ENCODE results near the gene CATSPER3. TPM values are rescaled to one million over a fixed set of nuclear protein-coding genes. Genes with fewer than 3 reads are reported as not detected.

CATSPER3 gene
- total RNA-seq, 1 donor from 2014 or later, result 0.33 TPM

DNA sequence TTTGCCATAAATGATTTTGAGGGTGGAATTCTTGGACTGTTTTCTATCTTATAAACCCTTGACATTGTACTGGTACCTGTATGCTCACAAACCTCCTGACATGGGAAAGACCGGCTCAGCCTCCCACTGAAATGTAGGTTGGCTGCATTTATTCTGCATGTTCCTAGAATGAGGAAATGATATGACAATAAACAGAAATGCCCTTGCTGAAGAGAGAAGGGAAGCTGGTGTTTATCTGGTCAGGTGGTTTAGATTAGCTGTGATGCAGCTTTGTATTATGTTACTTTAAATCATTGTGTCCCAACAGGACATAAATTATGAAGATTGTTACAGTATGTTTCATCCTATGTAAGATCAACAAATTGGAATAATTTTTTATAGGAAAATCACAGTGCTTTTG lies 23.1 kb upstream of the CATSPER3 start:
- no peak overlapping the region for H3K27ac Mint-ChIP-seq (ENCODE audit: unreplicated experiment)
- H3K36me3 Mint-ChIP-seq (ENCODE audit: low read depth, unreplicated experiment), result peaks cover 5% of the 10 kb centered on the region

DNA sequence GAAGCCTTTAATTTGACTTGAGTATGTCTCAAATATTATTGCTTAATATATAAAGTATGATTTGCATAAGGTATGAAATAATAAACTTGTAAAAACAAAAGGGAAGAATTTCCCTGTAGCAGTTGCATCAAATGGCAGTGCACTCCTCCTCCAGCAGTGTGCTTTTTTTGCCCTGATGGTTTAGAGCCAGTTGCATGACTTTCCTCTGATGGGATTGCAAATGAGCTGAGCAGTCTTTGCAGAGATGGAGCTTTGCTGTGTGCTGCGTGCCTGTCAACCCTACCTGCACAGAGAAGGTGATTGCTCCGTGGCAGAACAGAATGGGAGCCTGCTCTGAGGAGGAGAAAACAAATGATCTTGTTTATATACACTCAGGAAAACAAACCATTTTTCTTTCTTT lies 22.7 kb upstream of the CATSPER3 start:
- Mint-ChIP-seq H3K36me3 (ENCODE audit: low read depth, unreplicated experiment) (peaks cover 5% of the 10 kb centered on the region), H3K9me3 (ENCODE audit: unreplicated experiment) (no peaks in the 10 kb centered on the region), H3K27ac (ENCODE audit: unreplicated experiment) (no peak overlapping the region), H3K4me1 (ENCODE audit: unreplicated experiment) (no peaks in the 10 kb centered on the region), H3K27me3 (ENCODE audit: unreplicated experiment) (peaks cover 2% of the 10 kb centered on the region), H3K4me3 (ENCODE audit: unreplicated experiment) (no peak overlapping the region)
- TF ChIP-seq, protein P1, sequence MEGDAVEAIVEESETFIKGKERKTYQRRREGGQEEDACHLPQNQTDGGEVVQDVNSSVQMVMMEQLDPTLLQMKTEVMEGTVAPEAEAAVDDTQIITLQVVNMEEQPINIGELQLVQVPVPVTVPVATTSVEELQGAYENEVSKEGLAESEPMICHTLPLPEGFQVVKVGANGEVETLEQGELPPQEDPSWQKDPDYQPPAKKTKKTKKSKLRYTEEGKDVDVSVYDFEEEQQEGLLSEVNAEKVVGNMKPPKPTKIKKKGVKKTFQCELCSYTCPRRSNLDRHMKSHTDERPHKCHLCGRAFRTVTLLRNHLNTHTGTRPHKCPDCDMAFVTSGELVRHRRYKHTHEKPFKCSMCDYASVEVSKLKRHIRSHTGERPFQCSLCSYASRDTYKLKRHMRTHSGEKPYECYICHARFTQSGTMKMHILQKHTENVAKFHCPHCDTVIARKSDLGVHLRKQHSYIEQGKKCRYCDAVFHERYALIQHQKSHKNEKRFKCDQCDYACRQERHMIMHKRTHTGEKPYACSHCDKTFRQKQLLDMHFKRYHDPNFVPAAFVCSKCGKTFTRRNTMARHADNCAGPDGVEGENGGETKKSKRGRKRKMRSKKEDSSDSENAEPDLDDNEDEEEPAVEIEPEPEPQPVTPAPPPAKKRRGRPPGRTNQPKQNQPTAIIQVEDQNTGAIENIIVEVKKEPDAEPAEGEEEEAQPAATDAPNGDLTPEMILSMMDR (IDR thresholded peaks at IDR 0.05; ENCODE audit: unreplicated experiment), result no peak
- no peak for DNase-seq (ENCODE audit: low spot score)

More for the DNA sequence above, 23.1 kb upstream of the CATSPER3 start:
- Mint-ChIP-seq H3K27me3 (ENCODE audit: unreplicated experiment) (peaks cover 2% of the 10 kb centered on the region), H3K9me3 (ENCODE audit: unreplicated experiment) (no peaks in the 10 kb centered on the region), H3K4me1 (ENCODE audit: unreplicated experiment) (no peaks in the 10 kb centered on the region), H3K4me3 (ENCODE audit: unreplicated experiment) (no peak overlapping the region)
- TF ChIP-seq, protein P1 (IDR thresholded peaks at IDR 0.05; ENCODE audit: unreplicated experiment), result no peak
- DNase-seq (ENCODE audit: low spot score), result no peak

DNA sequence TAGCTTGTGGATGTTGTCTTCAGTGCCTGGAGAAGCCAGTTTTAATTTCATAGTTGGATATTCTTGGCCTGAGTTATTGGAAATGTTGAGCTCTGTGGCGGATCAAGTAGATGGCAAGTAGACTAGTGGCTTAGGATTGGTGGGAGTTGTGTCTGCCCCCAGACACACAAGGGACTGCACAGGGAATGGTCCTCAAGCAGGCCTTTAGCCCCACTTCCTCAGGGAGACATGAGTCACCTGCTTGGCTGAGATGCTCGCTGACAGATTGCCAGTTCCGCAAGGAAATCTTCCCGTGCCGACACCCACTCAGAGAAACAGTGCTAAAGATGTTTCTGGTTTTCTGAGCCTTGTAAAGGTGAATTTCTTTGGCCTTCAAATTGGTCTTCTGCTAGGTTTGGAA lies 18.8 kb upstream of the CATSPER3 start:
- no peaks in the 10 kb centered on the region for H3K36me3 Mint-ChIP-seq (ENCODE audit: low read depth, unreplicated experiment)
- H3K4me3 Mint-ChIP-seq (ENCODE audit: unreplicated experiment), result no peak overlapping the region
- H3K27me3 Mint-ChIP-seq (ENCODE audit: unreplicated experiment), result no peaks in the 10 kb centered on the region
- no peak overlapping the region for H3K27ac Mint-ChIP-seq (ENCODE audit: unreplicated experiment)
- TF ChIP-seq, protein P1 (IDR thresholded peaks at IDR 0.05; ENCODE audit: unreplicated experiment), result no peak
- no peaks in the 10 kb centered on the region for H3K4me1 Mint-ChIP-seq (ENCODE audit: unreplicated experiment)
- no peak for DNase-seq (ENCODE audit: low spot score)
- no peaks in the 10 kb centered on the region for H3K9me3 Mint-ChIP-seq (ENCODE audit: unreplicated experiment)

DNA sequence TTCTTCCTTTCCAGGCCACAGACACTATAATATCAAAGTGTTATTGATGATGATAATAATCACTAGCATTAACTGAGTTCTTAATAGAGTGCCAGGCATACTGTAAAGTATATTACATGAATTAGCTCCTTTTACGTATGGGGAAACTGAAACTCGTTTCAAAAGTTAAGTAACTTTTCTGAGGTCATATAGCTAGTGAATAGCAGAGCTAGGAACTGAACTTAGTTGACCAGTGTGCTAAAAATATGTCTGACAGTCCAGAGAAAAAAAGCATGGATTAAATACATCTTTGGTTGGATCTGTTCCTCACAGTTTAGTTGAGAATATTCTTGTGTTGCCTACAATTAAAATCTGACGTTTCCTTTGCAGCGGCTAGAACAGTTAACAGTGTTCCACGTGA lies 18.4 kb upstream of the CATSPER3 start:
- Mint-ChIP-seq H3K27me3 (ENCODE audit: unreplicated experiment) (no peaks in the 10 kb centered on the region), H3K9me3 (ENCODE audit: unreplicated experiment) (no peaks in the 10 kb centered on the region), H3K4me1 (ENCODE audit: unreplicated experiment) (no peaks in the 10 kb centered on the region), H3K4me3 (ENCODE audit: unreplicated experiment) (no peak overlapping the region), H3K36me3 (ENCODE audit: low read depth, unreplicated experiment) (no peaks in the 10 kb centered on the region), H3K27ac (ENCODE audit: unreplicated experiment) (no peak overlapping the region)
- TF ChIP-seq, protein P1 (IDR thresholded peaks at IDR 0.05; ENCODE audit: unreplicated experiment), result no peak
- DNase-seq (ENCODE audit: low spot score), result no peak

GRCh38 chr5:134957920-134958608 lies 9.6 kb upstream of the CATSPER3 start:
- Mint-ChIP-seq H3K9me3 (ENCODE audit: unreplicated experiment) (no peaks in the 10 kb centered on the region), H3K4me1 (ENCODE audit: unreplicated experiment) (peaks cover 2% of the 10 kb centered on the region), H3K27ac (ENCODE audit: unreplicated experiment) (no peak overlapping the region), H3K36me3 (ENCODE audit: low read depth, unreplicated experiment) (peaks cover 4% of the 10 kb centered on the region), H3K4me3 (ENCODE audit: unreplicated experiment) (no peak overlapping the region), H3K27me3 (ENCODE audit: unreplicated experiment) (no peaks in the 10 kb centered on the region)
- DNase-seq (ENCODE audit: low spot score), result no peak
- TF ChIP-seq, protein P1 (IDR thresholded peaks at IDR 0.05; ENCODE audit: unreplicated experiment), result no peak
